ENCODE results near the gene MTNR1B. TPM values are rescaled to one million over a fixed set of nuclear protein-coding genes. Genes with fewer than 3 reads are reported as not detected.

The MTNR1B gene
- total RNA-seq, 1 donor from 2014 or later: not detected

DNA sequence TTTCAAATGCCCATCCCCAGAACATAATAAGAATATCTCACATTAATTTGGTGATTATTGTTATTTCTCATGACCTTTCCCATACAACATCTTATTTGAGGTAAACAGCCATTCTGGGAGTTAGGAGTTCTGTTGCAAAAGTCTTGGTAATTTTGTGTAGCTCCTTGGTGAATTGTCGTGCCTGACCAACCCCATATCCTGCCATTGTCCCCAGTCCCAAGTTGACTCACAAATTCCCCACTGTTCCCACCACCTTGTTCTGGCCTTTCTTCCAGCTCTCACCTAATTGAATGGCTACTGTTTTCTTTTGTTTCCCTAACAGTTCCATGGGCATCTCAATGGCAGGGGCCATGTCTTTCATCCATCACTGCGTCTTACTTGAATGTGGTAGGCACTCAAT is 8.0 kb downstream of the MTNR1B start:
- TF ChIP-seq, protein P1, sequence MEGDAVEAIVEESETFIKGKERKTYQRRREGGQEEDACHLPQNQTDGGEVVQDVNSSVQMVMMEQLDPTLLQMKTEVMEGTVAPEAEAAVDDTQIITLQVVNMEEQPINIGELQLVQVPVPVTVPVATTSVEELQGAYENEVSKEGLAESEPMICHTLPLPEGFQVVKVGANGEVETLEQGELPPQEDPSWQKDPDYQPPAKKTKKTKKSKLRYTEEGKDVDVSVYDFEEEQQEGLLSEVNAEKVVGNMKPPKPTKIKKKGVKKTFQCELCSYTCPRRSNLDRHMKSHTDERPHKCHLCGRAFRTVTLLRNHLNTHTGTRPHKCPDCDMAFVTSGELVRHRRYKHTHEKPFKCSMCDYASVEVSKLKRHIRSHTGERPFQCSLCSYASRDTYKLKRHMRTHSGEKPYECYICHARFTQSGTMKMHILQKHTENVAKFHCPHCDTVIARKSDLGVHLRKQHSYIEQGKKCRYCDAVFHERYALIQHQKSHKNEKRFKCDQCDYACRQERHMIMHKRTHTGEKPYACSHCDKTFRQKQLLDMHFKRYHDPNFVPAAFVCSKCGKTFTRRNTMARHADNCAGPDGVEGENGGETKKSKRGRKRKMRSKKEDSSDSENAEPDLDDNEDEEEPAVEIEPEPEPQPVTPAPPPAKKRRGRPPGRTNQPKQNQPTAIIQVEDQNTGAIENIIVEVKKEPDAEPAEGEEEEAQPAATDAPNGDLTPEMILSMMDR (conservative IDR thresholded peaks at IDR 0.05): no peak
- Mint-ChIP-seq H3K27me3 (ENCODE audit: low read depth) (peaks cover 8% of the 10 kb centered on the region), H3K4me3 (no peak overlapping the region), H3K9me3 (peaks cover 13% of the 10 kb centered on the region), H3K4me1 (peaks cover 26% of the 10 kb centered on the region), H3K36me3 (ENCODE audit: low read depth) (no peaks in the 10 kb centered on the region), H3K27ac (ENCODE audit: unreplicated experiment) (no peak overlapping the region)
- DNase-seq (ENCODE audit: low read depth, low spot score): no peak

DNA sequence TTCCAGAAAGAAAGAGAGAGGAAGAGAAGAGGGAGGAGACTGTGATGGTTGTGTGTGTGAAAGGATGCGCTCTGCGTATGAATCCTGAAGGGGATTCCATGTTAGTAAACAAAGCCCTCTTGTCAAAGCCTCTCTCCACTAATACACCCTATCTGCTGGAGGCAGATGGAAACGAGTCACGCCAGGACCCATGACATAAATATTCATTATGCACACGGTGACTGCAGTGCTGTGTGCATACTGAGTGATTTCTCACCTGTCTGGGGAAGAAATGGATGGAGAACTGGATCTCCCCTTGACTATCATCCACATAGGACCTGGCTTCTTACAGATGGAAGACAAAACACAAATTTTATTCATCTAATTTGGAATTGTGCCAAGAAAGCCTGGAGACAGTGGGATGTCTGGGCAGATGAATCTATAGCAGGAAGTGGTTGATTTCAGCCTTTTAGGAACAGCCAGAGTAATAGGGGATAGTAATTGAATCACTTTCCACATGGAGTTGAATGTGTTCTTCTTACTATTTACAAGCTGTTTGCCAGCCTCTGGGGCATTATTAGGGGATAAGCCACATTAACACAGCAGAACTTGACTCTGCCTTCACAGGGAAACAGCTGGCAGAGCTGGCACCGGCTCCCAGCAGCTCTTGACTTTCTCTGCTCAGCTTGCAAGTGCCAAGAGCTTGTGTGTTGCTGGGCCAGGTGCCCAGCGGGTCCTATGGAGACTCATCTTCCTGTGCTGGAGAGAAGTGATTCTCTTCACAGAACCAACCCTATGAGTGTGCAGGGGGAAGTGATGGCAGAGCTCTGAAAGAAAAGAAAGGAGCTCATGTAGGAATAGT is 9.0 kb downstream of the MTNR1B start:
- no peak for DNase-seq (ENCODE audit: low read depth, low spot score)
- peaks cover 9% of the 10 kb centered on the region for H3K9me3 Mint-ChIP-seq
- H3K27me3 Mint-ChIP-seq (ENCODE audit: low read depth): peaks cover 1% of the 10 kb centered on the region
- TF ChIP-seq, protein P1 (conservative IDR thresholded peaks at IDR 0.05): no peak
- H3K4me3 Mint-ChIP-seq: no peak overlapping the region
- peaks cover 19% of the 10 kb centered on the region for H3K4me1 Mint-ChIP-seq
- no peak overlapping the region for H3K27ac Mint-ChIP-seq (ENCODE audit: unreplicated experiment)
- H3K36me3 Mint-ChIP-seq (ENCODE audit: low read depth): no peaks in the 10 kb centered on the region

DNA sequence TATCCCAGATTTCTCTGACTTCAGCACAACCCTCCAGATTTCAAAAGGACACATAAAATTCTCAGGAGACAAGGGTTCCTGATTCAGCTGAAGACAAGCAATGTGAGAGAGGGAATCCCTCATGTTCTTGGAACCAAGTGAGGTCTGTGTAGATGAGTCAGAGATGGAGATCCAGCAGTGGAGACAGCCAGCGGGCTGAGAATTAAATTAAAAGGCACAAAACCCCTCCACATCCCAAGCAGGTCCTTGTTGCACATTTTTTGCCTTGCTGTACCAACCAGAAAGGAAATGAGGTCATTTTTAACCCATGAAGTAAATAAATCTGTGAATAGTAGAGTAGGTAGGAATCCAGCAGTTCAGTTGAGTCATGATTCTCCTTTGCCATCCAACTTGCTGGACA is 9.7 kb downstream of the MTNR1B start:
- Mint-ChIP-seq H3K4me3 (no peak overlapping the region), H3K27me3 (ENCODE audit: low read depth) (no peaks in the 10 kb centered on the region), H3K9me3 (peaks cover 8% of the 10 kb centered on the region), H3K27ac (ENCODE audit: unreplicated experiment) (no peak overlapping the region), H3K36me3 (ENCODE audit: low read depth) (no peaks in the 10 kb centered on the region), H3K4me1 (peaks cover 19% of the 10 kb centered on the region)
- DNase-seq (ENCODE audit: low read depth, low spot score): no peak
- TF ChIP-seq, protein P1 (conservative IDR thresholded peaks at IDR 0.05): no peak

DNA sequence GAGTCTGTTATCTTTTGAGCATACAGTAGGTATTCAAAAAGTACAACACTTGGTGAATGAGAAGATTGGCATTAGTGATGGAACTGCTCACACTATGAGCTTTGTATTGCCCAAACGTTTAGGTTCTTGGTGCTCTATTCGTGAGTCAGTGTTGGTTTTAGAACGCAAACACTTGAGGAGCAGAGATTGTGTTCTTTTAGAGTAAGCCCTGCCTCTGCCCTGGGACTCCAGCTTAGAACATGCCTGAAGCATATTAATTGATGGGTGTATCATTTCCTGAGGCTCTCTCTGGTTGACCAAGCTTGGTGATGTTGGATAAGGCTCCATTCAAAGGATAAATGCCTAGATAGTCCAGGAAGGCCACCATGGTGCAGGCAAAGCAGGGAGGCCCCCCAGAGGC is 10.9 kb downstream of the MTNR1B start:
- H3K4me1 Mint-ChIP-seq: peaks cover 19% of the 10 kb centered on the region
- no peak overlapping the region for H3K4me3 Mint-ChIP-seq
- no peaks in the 10 kb centered on the region for H3K36me3 Mint-ChIP-seq (ENCODE audit: low read depth)
- no peaks in the 10 kb centered on the region for H3K27me3 Mint-ChIP-seq (ENCODE audit: low read depth)
- no peak for DNase-seq (ENCODE audit: low read depth, low spot score)
- H3K9me3 Mint-ChIP-seq: peaks cover 8% of the 10 kb centered on the region
- TF ChIP-seq, protein P1 (conservative IDR thresholded peaks at IDR 0.05): no peak
- no peak overlapping the region for H3K27ac Mint-ChIP-seq (ENCODE audit: unreplicated experiment)

DNA sequence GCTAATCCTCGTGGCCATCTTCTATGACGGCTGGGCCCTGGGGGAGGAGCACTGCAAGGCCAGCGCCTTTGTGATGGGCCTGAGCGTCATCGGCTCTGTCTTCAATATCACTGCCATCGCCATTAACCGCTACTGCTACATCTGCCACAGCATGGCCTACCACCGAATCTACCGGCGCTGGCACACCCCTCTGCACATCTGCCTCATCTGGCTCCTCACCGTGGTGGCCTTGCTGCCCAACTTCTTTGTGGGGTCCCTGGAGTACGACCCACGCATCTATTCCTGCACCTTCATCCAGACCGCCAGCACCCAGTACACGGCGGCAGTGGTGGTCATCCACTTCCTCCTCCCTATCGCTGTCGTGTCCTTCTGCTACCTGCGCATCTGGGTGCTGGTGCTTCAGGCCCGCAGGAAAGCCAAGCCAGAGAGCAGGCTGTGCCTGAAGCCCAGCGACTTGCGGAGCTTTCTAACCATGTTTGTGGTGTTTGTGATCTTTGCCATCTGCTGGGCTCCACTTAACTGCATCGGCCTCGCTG is 12.1 kb downstream of the MTNR1B start:
- H3K27me3 Mint-ChIP-seq (ENCODE audit: low read depth): no peaks in the 10 kb centered on the region
- H3K36me3 Mint-ChIP-seq (ENCODE audit: low read depth): no peaks in the 10 kb centered on the region
- DNase-seq (ENCODE audit: low read depth, low spot score): no peak
- H3K9me3 Mint-ChIP-seq: peaks cover 10% of the 10 kb centered on the region
- no peak overlapping the region for H3K27ac Mint-ChIP-seq (ENCODE audit: unreplicated experiment)
- no peak overlapping the region for H3K4me3 Mint-ChIP-seq
- H3K4me1 Mint-ChIP-seq: peaks cover 16% of the 10 kb centered on the region
- TF ChIP-seq, protein P1 (conservative IDR thresholded peaks at IDR 0.05): no peak
